Transverse colon (tissue), 4 donors: ENCODE results near the gene RALGAPA2. TPM values are rescaled to one million over a fixed set of nuclear protein-coding genes. Genes with fewer than 3 reads are reported as not detected.
A peak's percentile ranks its signal among the peaks of the same experiment; 100 is the strongest.

Experiments used
- DNase-seq: peaks from one replicate; pipeline ENCODE4 v3.0.0-alpha.2; 2019
- H3K27ac ChIP-seq, 4 donors: fragments of 200-600 bp; sonication (generic); 2 replicates each; pipeline ENCODE4 v1.5.1; 2016 to 2018; ENCODE audit warnings: inconsistent platforms in 4 of 4
- H3K27me3 ChIP-seq: fragments of 200-600 bp; sonication (generic); 2 replicates; pipeline ENCODE4 v1.5.1; 2017; ENCODE audit warnings: inconsistent platforms
- H3K36me3 ChIP-seq, 4 donors: fragments of 200-600 bp; sonication (generic); 2 replicates each; pipeline ENCODE4 v1.5.1; 2017 to 2019; ENCODE audit warnings: inconsistent platforms in 4 of 4
- H3K4me1 ChIP-seq, 4 donors: fragments of 200-600 bp; sonication (generic); 2 replicates each; pipeline ENCODE4 v1.5.1; 2017 to 2020; ENCODE audit warnings: inconsistent platforms in 4 of 4
- H3K4me3 ChIP-seq, 4 donors: fragments of 200-600 bp; sonication (generic); 1 replicate in 1 of 4; 2 replicates in 3 of 4; pipeline versions ENCODE4 v1.5.1 to v1.6.1; 2017 to 2019; ENCODE audit warnings: inconsistent platforms in 4 of 4
- H3K9me3 ChIP-seq, 2 donors: fragments of 200-600 bp; sonication (generic); 2 replicates each; pipeline ENCODE4 v1.5.1; 2017 to 2019; ENCODE audit warnings: inconsistent platforms in 2 of 2
- CTCF ChIP-seq, 5 experiments: fragments of 200-600 bp in 3 of 5; fragments of 450-650 bp in 2 of 5; sonication (generic) in 3 of 5; IDR thresholded peaks; 1 replicate in 2 of 5; 2 replicates in 3 of 5; pipeline ENCODE4 v1.5.1; 2016 to 2017; ENCODE audit warnings: antibody characterized with exemption in 5 of 5, inconsistent platforms in 3 of 5, mild to moderate bottlenecking in 2 of 5, moderate library complexity in 1 of 5
- EP300 ChIP-seq: sonication (generic); formaldehyde crosslinking; IDR thresholded peaks from one replicate; pipeline ENCODE4 v1.6.1; 2017; ENCODE audit warnings: antibody characterized with exemption, low read depth
- POLR2A ChIP-seq: fragments of 450-650 bp; IDR thresholded peaks from one replicate; pipeline ENCODE4 v1.6.1; 2016; ENCODE audit warnings: antibody characterized with exemption, mild to moderate bottlenecking, moderate library complexity
- POLR2AphosphoS5 ChIP-seq, 3 donors: sonication (generic); formaldehyde crosslinking; IDR thresholded peaks; one replicate each; pipeline ENCODE4 v1.6.1; 2016; ENCODE audit warnings: antibody characterized with exemption in 3 of 3
- WGBS, 2 donors: methylation state at CpG; one replicate each; pipeline ENCODE4 v1.1.5; 2018; ENCODE audit warnings: low coverage in 1 of 2; 5-methylcytosine and 5-hydroxymethylcytosine counted together
- in situ Hi-C, 4 donors: fragments of 200-750 bp; cut with MboI; loops; one replicate each; pipeline versions ENCODE4 v1.15.0 to v1.15.1; 2017; ENCODE audit warnings: low sequenced_read_pairs in 3 of 4, low pct_ligation_motif_present in 1 of 4, low pct_unique_long_range_greater_than_20kb in 1 of 4
- intact Hi-C: fragments of 100-400 bp; cut with DNase I; formaldehyde crosslinking; loops from one replicate; pipeline ENCODE4 v1.15.1; 2023; ENCODE audit warnings: low total_unique reads
- total RNA-seq, 4 donors: library from RNA; depleted of rRNA; stranded (reverse); fragments of >200 nt; gene quantifications; one replicate each; pipeline ENCODE4 v1.1.0, GENCODE V29; 2016

The RALGAPA2 gene
- total RNA-seq, 4 donors from 2014 or later: 29.5 to 84.0 (median 66.5) TPM

- in situ Hi-C loops (loop anchor here in 1 of 4 donors (10.0 kb wide), 1 partner anchor 160 kb away; no protein-coding TSS in a partner anchor), intact Hi-C loops (no loop called here)
- TF ChIP-seq CTCF (IDR thresholded peaks at IDR 0.05) (peak; percentile 30 to 48 (median 42)), POLR2A (no peak), EP300 (no peak)
- no peak for DNase-seq
- Histone ChIP-seq H3K9me3 (no peaks in the 10 kb centered on the region), H3K27me3 (no peaks in the 10 kb centered on the region), H3K4me1 (peaks cover 0 to 16% (median 0%) of the 10 kb centered on the region in 4 donors), H3K4me3 (no peak overlapping the region), H3K36me3 (peaks cover 0 to 5% (median 0%) of the 10 kb centered on the region in 4 donors), H3K27ac (no peak overlapping the region)
- 63% methylated on average over 2 of the region's 2 CpGs; no CpG with 5 or more reads in 1 of the 2 donors for WGBS, 2 donors
Observed at GRCh38 chr20:20664795-20665589, 47.5 kb downstream of the RALGAPA2 start.

- no peaks in the 10 kb centered on the region for H3K27me3 ChIP-seq
- H3K36me3 ChIP-seq: peaks cover 0 to 5% (median 0%) of the 10 kb centered on the region in 4 donors
- no peaks in the 10 kb centered on the region for H3K9me3 ChIP-seq
- no peak for DNase-seq
- H3K4me1 ChIP-seq: peaks cover 0 to 16% (median 0%) of the 10 kb centered on the region in 4 donors
- no peak overlapping the region for H3K4me3 ChIP-seq
- WGBS, 2 donors: 79 to 94% methylated on average over 2 to 3 of the region's 3 CpGs
- intact Hi-C loops (no loop called here), in situ Hi-C loops (loop anchor here in 1 of 4 donors (10.0 kb wide), 1 partner anchor 161 kb away; no protein-coding TSS in a partner anchor)
- no peak overlapping the region for H3K27ac ChIP-seq
- no peak for TF ChIP-seq EP300
- TF ChIP-seq POLR2A: no peak
- no peak for TF ChIP-seq POLR2AphosphoS5 (IDR thresholded peaks at IDR 0.05)
Observed at GRCh38 chr20:20663841-20664240, 48.6 kb downstream of the RALGAPA2 start.

- H3K4me1 ChIP-seq: no peaks in the 10 kb centered on the region
- no peak for DNase-seq
- H3K27ac ChIP-seq: no peak overlapping the region
- H3K27me3 ChIP-seq: no peaks in the 10 kb centered on the region
- intact Hi-C loops (no loop called here), in situ Hi-C loops (loop anchor here in 3 of 4 donors (10.0 kb wide), 1 partner anchor 166 kb away; no protein-coding TSS in a partner anchor)
- no peak overlapping the region for H3K4me3 ChIP-seq
- H3K9me3 ChIP-seq: no peaks in the 10 kb centered on the region
- TF ChIP-seq CTCF (IDR thresholded peaks at IDR 0.05) (no peak), POLR2A (no peak), POLR2AphosphoS5 (IDR thresholded peaks at IDR 0.05) (no peak), EP300 (no peak)
- peaks cover 0 to 5% (median 0%) of the 10 kb centered on the region in 4 donors for H3K36me3 ChIP-seq
- 73 to 76% methylated on average over 4 of the region's 4 CpGs for WGBS, 2 donors
Observed at GRCh38 chr20:20658871-20659431, 53.5 kb downstream of the RALGAPA2 start.

GRCh38 chr20:20658123-20658522 is 54.3 kb downstream of the RALGAPA2 start:
- Histone ChIP-seq H3K9me3 (no peaks in the 10 kb centered on the region), H3K4me1 (no peaks in the 10 kb centered on the region), H3K27ac (no peak overlapping the region), H3K4me3 (no peak overlapping the region), H3K27me3 (no peaks in the 10 kb centered on the region), H3K36me3 (peaks cover 0 to 5% (median 0%) of the 10 kb centered on the region in 4 donors)
- no peak for DNase-seq
- in situ Hi-C loops (loop anchor here in 3 of 4 donors (10.0 kb wide), 1 partner anchor 167 kb away; no protein-coding TSS in a partner anchor), intact Hi-C loops (no loop called here)
- no peak for TF ChIP-seq POLR2AphosphoS5 (IDR thresholded peaks at IDR 0.05)
- TF ChIP-seq EP300: no peak
- TF ChIP-seq POLR2A: no peak
- TF ChIP-seq CTCF (IDR thresholded peaks at IDR 0.05): no peak
